Muscle layer of duodenum (tissue), 2 donors: ENCODE results near the gene PTPRR.
"Not testable (repeated sequence)": the region's sequence is repeated elsewhere in the genome, so short reads cannot be mapped to it uniquely, and the experiment has no call there.

Source experiments
- H3K27ac ChIP-seq: one replicate; pipeline ENCODE4 v1.7.0; 2013; ENCODE audit warnings: mild to moderate bottlenecking, low read length
- H3K27me3 ChIP-seq: one replicate; pipeline ENCODE4 v1.7.0; 2013; ENCODE audit warnings: low read depth, mild to moderate bottlenecking, control low read depth, low read length
- H3K36me3 ChIP-seq, 2 donors: one replicate each; pipeline ENCODE4 v1.7.0; 2013; ENCODE audit warnings: low read length in 2 of 2, control low read depth in 1 of 2, mild to moderate bottlenecking in 1 of 2; ENCODE audit not compliant: insufficient read depth in 2 of 2, control insufficient read depth in 1 of 2
- H3K4me1 ChIP-seq, 2 donors: one replicate each; pipeline ENCODE4 v1.7.0; 2013; ENCODE audit warnings: low read length in 2 of 2, mild to moderate bottlenecking in 2 of 2, control low read depth in 1 of 2, moderate library complexity in 1 of 2; ENCODE audit not compliant: insufficient read depth in 2 of 2, control insufficient read depth in 1 of 2
- H3K4me3 ChIP-seq, 2 donors: one replicate each; pipeline ENCODE4 v1.7.0; 2013; ENCODE audit warnings: low read length in 2 of 2, low read depth in 1 of 2, mild to moderate bottlenecking in 1 of 2
- H3K9me3 ChIP-seq, 2 donors: one replicate each; pipeline ENCODE4 v1.7.0; 2013; ENCODE audit warnings: low read length in 2 of 2, control low read depth in 1 of 2, mild to moderate bottlenecking in 1 of 2; ENCODE audit not compliant: control insufficient read depth in 1 of 2
- donor health status: healthy.

PTPRR gene

GRCh38 chr12:70744178-70744577 is 176.4 kb downstream of the PTPRR start:
- no peaks in the 10 kb centered on the region for H3K36me3 ChIP-seq
- no peak overlapping the region for H3K4me3 ChIP-seq
- no peak overlapping the region for H3K27ac ChIP-seq
- no peaks in the 10 kb centered on the region for H3K27me3 ChIP-seq
- H3K9me3 ChIP-seq, result no peaks in the 10 kb centered on the region
- no peaks in the 10 kb centered on the region for H3K4me1 ChIP-seq

GRCh38 chr12:70741256-70741655 is 179.3 kb downstream of the PTPRR start:
- Histone ChIP-seq H3K36me3 (no peaks in the 10 kb centered on the region), H3K4me1 (no peaks in the 10 kb centered on the region), H3K27me3 (no peaks in the 10 kb centered on the region), H3K27ac (no peak overlapping the region), H3K9me3 (no peaks in the 10 kb centered on the region), H3K4me3 (no peak overlapping the region)

GRCh38 chr12:70739756-70740155 is 180.8 kb downstream of the PTPRR start:
- H3K36me3 ChIP-seq, result no peaks in the 10 kb centered on the region
- H3K27me3 ChIP-seq, result no peaks in the 10 kb centered on the region
- no peak overlapping the region for H3K27ac ChIP-seq
- no peak overlapping the region for H3K4me3 ChIP-seq
- H3K9me3 ChIP-seq, result no peaks in the 10 kb centered on the region
- H3K4me1 ChIP-seq, result no peaks in the 10 kb centered on the region

- Histone ChIP-seq H3K27me3 (no peaks in the 10 kb centered on the region), H3K27ac (no peak overlapping the region), H3K4me1 (no peaks in the 10 kb centered on the region), H3K9me3 (no peaks in the 10 kb centered on the region), H3K4me3 (no peak overlapping the region), H3K36me3 (no peaks in the 10 kb centered on the region)
Observed at GRCh38 chr12:70736351-70737133, 184.0 kb downstream of the PTPRR start.

- not testable (repeated sequence) for H3K27ac ChIP-seq, H3K4me3 ChIP-seq, H3K9me3 ChIP-seq, H3K4me1 ChIP-seq, H3K27me3 ChIP-seq, H3K36me3 ChIP-seq
Observed at GRCh38 chr12:70735197-70735596, 185.3 kb downstream of the PTPRR start.

GRCh38 chr12:70733385-70733784 is 187.2 kb downstream of the PTPRR start:
- H3K4me3 ChIP-seq, result no peak overlapping the region

GRCh38 chr12:70732287-70732686 is 188.3 kb downstream of the PTPRR start:
- Histone ChIP-seq H3K4me3 (no peak overlapping the region), H3K36me3 (no peaks in the 10 kb centered on the region), H3K4me1 (no peaks in the 10 kb centered on the region), H3K9me3 (no peaks in the 10 kb centered on the region), H3K27ac (no peak overlapping the region), H3K27me3 (no peaks in the 10 kb centered on the region)

More at GRCh38 chr12:70733385-70733784, 187.2 kb downstream of the PTPRR start:
- H3K27ac ChIP-seq, result no peak overlapping the region
- no peaks in the 10 kb centered on the region for H3K9me3 ChIP-seq
- H3K27me3 ChIP-seq, result no peaks in the 10 kb centered on the region
- no peaks in the 10 kb centered on the region for H3K36me3 ChIP-seq
- no peaks in the 10 kb centered on the region for H3K4me1 ChIP-seq

- H3K27me3 ChIP-seq, result no peaks in the 10 kb centered on the region
- no peaks in the 10 kb centered on the region for H3K9me3 ChIP-seq
- H3K4me3 ChIP-seq, result no peak overlapping the region
- no peaks in the 10 kb centered on the region for H3K4me1 ChIP-seq
- no peaks in the 10 kb centered on the region for H3K36me3 ChIP-seq
- no peak overlapping the region for H3K27ac ChIP-seq
Observed at GRCh38 chr12:70730675-70731180, 189.8 kb downstream of the PTPRR start.

GRCh38 chr12:70724444-70724843 is 196.1 kb downstream of the PTPRR start:
- Histone ChIP-seq H3K27ac (no peak overlapping the region), H3K4me3 (no peak overlapping the region), H3K9me3 (no peaks in the 10 kb centered on the region), H3K4me1 (peaks cover 0 to 6% of the 10 kb centered on the region in 2 donors), H3K36me3 (no peaks in the 10 kb centered on the region), H3K27me3 (no peaks in the 10 kb centered on the region)

- no peak overlapping the region for H3K27ac ChIP-seq
- H3K27me3 ChIP-seq, result no peaks in the 10 kb centered on the region
- peaks cover 0 to 6% of the 10 kb centered on the region in 2 donors for H3K4me1 ChIP-seq
- H3K9me3 ChIP-seq, result no peaks in the 10 kb centered on the region
- no peaks in the 10 kb centered on the region for H3K36me3 ChIP-seq
- H3K4me3 ChIP-seq, result no peak overlapping the region
Observed at GRCh38 chr12:70722584-70723343, 197.8 kb downstream of the PTPRR start.

GRCh38 chr12:70721656-70722357 is 198.7 kb downstream of the PTPRR start:
- Histone ChIP-seq H3K4me3 (no peak overlapping the region), H3K36me3 (no peaks in the 10 kb centered on the region), H3K4me1 (peaks cover 0 to 6% of the 10 kb centered on the region in 2 donors), H3K27ac (no peak overlapping the region), H3K27me3 (no peaks in the 10 kb centered on the region), H3K9me3 (no peaks in the 10 kb centered on the region)
